Upper lobe of left lung (tissue), 4 donors: ENCODE measurements around the gene MRPL19.

ENCODE experiments used
- EP300 ChIP-seq, 4 donors: sonication (generic); formaldehyde crosslinking; IDR thresholded peaks; one replicate each; pipeline ENCODE4 v1.5.1; 2017; ENCODE audit warnings: antibody characterized with exemption in 4 of 4, control low read depth in 2 of 4
- POLR2A ChIP-seq, 4 donors: fragments of 450-650 bp; IDR thresholded peaks; one replicate each; pipeline ENCODE4 v1.5.1; 2016 to 2017; ENCODE audit warnings: antibody characterized with exemption in 4 of 4, mild to moderate bottlenecking in 2 of 4
- TF ChIP-seq, protein P1 (sequence below), 6 experiments: fragments of 450-650 bp in 4 of 6; fragments of 200-600 bp in 2 of 6; sonication (generic) in 2 of 6; IDR thresholded peaks; one replicate each; pipeline ENCODE4 v1.5.1; 2016 to 2019; ENCODE audit warnings: antibody characterized with exemption in 6 of 6

DNA sequence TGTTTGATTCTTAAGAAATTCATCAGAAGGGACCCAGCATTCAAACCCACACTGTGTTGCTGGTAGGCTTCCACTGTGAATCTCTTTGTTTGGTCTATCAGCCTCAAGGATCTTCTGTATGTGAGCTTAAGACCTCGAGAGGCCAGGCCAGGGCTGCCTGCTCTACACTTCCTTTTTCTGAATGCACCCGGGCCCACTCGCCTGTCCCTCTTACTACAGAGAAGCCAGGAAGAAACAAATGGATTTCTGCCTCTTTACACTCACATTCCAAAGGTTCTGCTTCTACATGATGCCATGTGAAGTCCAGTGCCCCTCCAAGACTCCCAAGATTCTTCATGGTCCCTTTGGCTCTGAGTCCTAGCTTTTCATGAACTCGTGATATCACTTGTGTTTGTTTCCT lies 25.4 kb upstream of the MRPL19 start:
- TF ChIP-seq, protein P1, sequence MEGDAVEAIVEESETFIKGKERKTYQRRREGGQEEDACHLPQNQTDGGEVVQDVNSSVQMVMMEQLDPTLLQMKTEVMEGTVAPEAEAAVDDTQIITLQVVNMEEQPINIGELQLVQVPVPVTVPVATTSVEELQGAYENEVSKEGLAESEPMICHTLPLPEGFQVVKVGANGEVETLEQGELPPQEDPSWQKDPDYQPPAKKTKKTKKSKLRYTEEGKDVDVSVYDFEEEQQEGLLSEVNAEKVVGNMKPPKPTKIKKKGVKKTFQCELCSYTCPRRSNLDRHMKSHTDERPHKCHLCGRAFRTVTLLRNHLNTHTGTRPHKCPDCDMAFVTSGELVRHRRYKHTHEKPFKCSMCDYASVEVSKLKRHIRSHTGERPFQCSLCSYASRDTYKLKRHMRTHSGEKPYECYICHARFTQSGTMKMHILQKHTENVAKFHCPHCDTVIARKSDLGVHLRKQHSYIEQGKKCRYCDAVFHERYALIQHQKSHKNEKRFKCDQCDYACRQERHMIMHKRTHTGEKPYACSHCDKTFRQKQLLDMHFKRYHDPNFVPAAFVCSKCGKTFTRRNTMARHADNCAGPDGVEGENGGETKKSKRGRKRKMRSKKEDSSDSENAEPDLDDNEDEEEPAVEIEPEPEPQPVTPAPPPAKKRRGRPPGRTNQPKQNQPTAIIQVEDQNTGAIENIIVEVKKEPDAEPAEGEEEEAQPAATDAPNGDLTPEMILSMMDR (IDR thresholded peaks at IDR 0.05), result no peak
- no peak for TF ChIP-seq EP300 (IDR thresholded peaks at IDR 0.05)
- TF ChIP-seq POLR2A (IDR thresholded peaks at IDR 0.05), result no peak
